ENCODE results near the gene AMBP. TPM values are rescaled to one million over a fixed set of nuclear protein-coding genes. Genes with fewer than 3 reads are reported as not detected.

Gene AMBP
- polyA plus RNA-seq, 1 experiment = 0.22 TPM

DNA sequence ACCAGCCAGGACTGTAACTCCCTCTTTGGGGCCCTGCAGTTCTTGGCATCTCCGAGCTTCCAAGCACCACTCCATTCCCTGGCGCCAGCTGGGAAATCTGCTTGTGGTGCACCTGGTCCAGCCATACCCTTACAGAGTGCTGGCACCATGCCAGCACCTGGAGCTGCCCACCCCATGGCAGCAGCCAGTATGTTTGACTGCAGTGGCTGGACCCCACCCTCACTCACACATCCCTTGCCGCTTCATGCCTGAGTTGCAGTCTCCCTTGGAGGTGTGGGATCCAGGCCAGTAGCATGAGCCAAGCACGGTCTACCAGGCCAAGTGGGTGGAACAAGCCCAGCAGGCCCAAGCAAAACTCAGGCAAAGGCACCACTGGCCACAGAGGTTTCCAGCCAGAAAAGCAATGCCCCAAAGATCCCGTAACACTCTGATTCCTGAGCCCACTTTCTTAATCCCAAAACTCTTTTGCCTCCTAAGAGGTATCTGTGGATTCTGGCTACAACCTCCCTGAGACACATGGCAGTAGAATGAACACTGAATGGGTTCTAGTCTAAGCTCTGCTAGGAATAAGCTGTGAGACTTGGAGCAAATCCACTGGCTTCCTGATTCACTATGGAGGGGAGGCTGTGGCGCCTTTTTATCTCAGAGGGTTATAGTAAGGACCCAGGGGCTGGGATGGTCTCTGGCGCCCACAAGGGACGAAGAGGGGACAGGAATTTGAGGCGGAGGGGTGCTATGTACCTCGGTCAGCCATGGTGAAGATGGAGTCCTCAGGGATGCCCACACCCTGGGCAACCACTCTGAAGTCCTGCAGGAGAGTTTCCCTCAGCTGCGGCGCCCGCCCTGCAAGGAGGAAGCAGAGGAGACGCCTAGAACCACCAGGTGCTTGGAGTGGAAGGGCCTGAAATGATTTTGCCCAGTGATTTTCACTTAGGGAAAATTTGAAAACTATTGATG is 5.6 kb downstream of the AMBP start:
- no peak for DNase-seq (ENCODE audit: low read depth)
- no peak for TF ChIP-seq CTCF (IDR thresholded peaks at IDR 0.05; ENCODE audit: insufficient read depth, low read depth, low read length)
- ChIA-PET POLR2A (no interaction called here), CTCF (interaction anchor here (7.0 kb wide), 1 partner anchor 10 kb away, joined by 42 read pairs; no protein-coding TSS in a partner anchor)
- H3K4me3 ChIP-seq (ENCODE audit: low read depth, low read length) = no peak overlapping the region
- H3K36me3 ChIP-seq (ENCODE audit: control insufficient read depth, insufficient read depth, low read length) = no peaks in the 10 kb centered on the region
- H3K27me3 ChIP-seq (ENCODE audit: control insufficient read depth, insufficient read depth, low read length) = peaks cover 17% of the 10 kb centered on the region

DNA sequence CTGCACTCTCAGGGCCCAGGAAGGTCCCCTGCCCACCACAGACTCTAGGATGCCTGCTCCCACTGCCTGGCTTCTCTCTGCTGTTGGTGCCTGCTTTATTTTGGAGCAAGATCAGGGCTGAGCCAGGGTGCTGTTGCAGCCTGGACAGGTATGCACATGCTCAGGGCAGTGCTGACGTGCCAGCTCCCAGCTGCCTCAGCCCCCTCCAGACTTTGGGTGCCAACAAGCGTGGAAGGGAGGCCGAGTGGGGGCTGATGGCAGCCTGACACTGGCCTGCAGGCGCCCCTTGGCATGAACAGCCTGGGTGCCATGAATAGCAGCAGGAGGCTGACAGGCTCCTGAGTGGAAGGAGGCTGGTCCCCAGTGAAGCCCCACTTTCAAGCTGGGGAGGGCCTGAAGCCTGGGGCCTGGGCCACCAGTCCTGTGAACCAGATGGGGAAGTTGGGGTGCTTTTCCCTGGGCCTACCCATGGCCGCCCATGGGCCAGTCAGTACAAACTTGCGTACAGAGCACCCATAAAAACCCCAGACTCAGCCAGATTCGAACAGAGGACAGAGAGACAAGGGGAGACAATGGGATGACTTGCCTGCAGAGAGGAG is 6.8 kb downstream of the AMBP start:
- ChIA-PET POLR2A (interaction anchor here (0.6 kb wide), 1 partner anchor 155 kb away, joined by 4 read pairs; no protein-coding TSS in a partner anchor), CTCF (interaction anchor here (7.0 kb wide), 1 partner anchor 12 kb away, joined by 42 read pairs; no protein-coding TSS in a partner anchor)
- H3K27me3 ChIP-seq (ENCODE audit: control insufficient read depth, insufficient read depth, low read length) = peaks cover 13% of the 10 kb centered on the region
- DNase-seq (ENCODE audit: low read depth) = no peak
- no peaks in the 10 kb centered on the region for H3K36me3 ChIP-seq (ENCODE audit: control insufficient read depth, insufficient read depth, low read length)
- H3K4me3 ChIP-seq (ENCODE audit: low read depth, low read length) = no peak overlapping the region
- TF ChIP-seq CTCF (IDR thresholded peaks at IDR 0.05; ENCODE audit: insufficient read depth, low read depth, low read length) = no peak

- TF ChIP-seq CTCF (IDR thresholded peaks at IDR 0.05; ENCODE audit: insufficient read depth, low read depth, low read length) = no peak
- CTCF ChIA-PET = interaction anchor here (7.0 kb wide), 1 partner anchor 12 kb away, joined by 42 read pairs; no protein-coding TSS in a partner anchor
- H3K27me3 ChIP-seq (ENCODE audit: control insufficient read depth, insufficient read depth, low read length) = peaks cover 8% of the 10 kb centered on the region
- no peak for DNase-seq (ENCODE audit: low read depth)
- H3K4me3 ChIP-seq (ENCODE audit: low read depth, low read length) = no peak overlapping the region
- no peaks in the 10 kb centered on the region for H3K36me3 ChIP-seq (ENCODE audit: control insufficient read depth, insufficient read depth, low read length)
- POLR2A ChIA-PET = interaction anchor here (0.6 kb wide), 1 partner anchor 156 kb away, joined by 4 read pairs; no protein-coding TSS in a partner anchor
Measured at GRCh38 chr9:114070188-114071103, 7.7 kb downstream of the AMBP start.

- Histone ChIP-seq H3K4me3 (ENCODE audit: low read depth, low read length) (no peak overlapping the region), H3K27me3 (ENCODE audit: control insufficient read depth, insufficient read depth, low read length) (peaks cover 9% of the 10 kb centered on the region), H3K36me3 (ENCODE audit: control insufficient read depth, insufficient read depth, low read length) (no peaks in the 10 kb centered on the region)
- CTCF ChIA-PET = interaction anchor here (7.0 kb wide), 1 partner anchor 13 kb away, joined by 42 read pairs; no protein-coding TSS in a partner anchor
- POLR2A ChIA-PET = no interaction called here
- no peak for TF ChIP-seq CTCF (IDR thresholded peaks at IDR 0.05; ENCODE audit: insufficient read depth, low read depth, low read length)
- no peak for DNase-seq (ENCODE audit: low read depth)
Measured at GRCh38 chr9:114069476-114070187, 8.5 kb downstream of the AMBP start.
